ENCODE results near the gene CLIP1.
"Not testable (repeated sequence)": the region's sequence is repeated elsewhere in the genome, so short reads cannot be mapped to it uniquely, and the experiment has no call there.

GRCh38 chr12:122357536-122357935, 64.9 kb downstream of the CLIP1 start:
- TF ChIP-seq EZH2phosphoT487 (conservative IDR thresholded peaks at IDR 0.05; ENCODE audit: low read length); CTCF (IDR thresholded peaks at IDR 0.05; ENCODE audit: insufficient read depth, low read length, poor library complexity, severe bottlenecking): not testable (repeated sequence)
